Stimulated activated CD8-positive, alpha-beta memory T cell treated with anti-CD3 and anti-CD28 coated beads, Interleukin-7, amount 100 ng/mL, for 4 hours (primary cell): Measurements from ENCODE around the gene ALDOB.

Experiments used
- DNase-seq, 2 donors: peaks; one replicate each; pipeline ENCODE4 v3.0.0-alpha.2; 2020; ENCODE audit warnings: low read depth in 2 of 2

The ALDOB gene

DNA sequence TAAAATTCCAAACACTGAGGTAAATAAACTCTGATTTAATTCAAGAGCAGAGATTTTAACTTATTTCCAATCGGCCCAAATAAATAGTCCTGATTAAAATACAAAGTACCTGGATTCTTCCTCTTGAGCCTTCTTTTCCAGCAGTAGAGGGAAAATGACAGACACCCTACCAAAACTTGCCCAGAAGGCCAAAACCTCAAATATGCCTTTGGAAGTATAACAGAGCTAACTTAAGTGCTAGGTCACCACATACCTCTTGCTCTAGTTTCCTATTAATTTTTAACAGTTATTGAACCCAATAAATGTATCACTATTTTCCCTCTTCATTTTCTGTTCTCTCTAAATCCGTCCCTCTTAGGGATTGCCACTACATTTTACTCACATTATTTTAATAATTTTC is 52.2 kb downstream of the ALDOB start:
- DNase-seq = no peak

DNA sequence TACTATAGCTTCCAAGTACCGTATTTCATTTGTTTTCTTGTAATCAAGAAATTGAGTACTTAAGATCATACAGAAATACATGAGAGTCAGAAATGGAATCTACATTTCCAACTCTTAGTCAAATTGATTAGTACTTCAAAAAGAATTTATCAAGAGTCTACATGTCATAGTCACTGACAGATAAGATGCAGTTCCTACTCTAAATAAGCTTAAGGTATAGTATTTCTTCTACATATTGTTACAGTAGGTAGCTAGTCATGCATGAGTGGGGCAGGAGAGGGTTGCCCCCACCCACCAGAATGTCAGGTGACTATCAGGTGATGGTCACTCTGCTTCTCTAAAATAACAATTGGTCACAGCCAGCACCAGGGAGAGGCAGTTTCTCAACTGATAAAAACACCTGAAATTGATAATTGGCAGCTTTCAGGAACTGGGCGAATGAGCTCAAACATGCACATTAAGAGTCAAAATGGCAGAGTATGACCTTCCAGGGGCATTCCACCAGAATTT is 53.7 kb downstream of the ALDOB start:
- DNase-seq = no peak

DNA sequence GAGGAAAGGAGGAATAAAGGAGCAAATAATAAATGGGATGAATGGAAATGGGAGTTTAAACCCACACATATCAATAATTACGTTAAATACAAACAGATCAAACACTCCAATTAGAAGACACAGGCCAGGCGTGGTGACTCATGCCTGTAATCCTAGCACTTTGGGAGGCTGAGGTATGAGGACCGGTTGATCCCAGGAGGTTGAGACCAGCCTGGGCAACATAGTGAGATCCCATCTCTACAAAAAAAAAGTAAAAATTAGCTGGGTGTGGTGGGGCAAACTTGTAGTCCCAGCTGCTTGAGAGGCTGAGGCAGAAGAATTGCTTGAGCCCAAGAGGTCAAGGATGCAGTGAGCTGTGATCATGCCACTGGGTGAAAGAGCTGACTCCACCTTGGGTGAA is 54.5 kb downstream of the ALDOB start:
- no peak for DNase-seq

DNA sequence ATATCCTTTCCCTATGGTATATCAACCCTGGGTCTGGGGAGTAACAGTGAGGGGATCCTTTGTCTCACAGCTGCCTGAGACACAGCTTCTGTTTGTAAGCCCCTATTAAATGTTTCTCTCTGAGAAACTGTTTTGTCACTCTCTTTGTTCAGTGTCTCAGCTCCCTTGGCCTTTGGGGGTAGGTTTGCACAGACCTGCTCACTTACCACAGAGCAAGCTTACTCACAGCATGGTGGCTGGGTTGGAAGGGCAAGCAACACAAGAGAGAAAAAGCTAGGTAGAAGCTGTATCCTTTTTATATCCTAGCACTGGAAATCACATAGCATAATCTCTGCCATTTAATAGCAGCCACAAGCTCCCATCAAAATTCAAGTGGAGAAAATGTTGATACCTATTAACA is 55.3 kb downstream of the ALDOB start:
- no peak for DNase-seq

DNA sequence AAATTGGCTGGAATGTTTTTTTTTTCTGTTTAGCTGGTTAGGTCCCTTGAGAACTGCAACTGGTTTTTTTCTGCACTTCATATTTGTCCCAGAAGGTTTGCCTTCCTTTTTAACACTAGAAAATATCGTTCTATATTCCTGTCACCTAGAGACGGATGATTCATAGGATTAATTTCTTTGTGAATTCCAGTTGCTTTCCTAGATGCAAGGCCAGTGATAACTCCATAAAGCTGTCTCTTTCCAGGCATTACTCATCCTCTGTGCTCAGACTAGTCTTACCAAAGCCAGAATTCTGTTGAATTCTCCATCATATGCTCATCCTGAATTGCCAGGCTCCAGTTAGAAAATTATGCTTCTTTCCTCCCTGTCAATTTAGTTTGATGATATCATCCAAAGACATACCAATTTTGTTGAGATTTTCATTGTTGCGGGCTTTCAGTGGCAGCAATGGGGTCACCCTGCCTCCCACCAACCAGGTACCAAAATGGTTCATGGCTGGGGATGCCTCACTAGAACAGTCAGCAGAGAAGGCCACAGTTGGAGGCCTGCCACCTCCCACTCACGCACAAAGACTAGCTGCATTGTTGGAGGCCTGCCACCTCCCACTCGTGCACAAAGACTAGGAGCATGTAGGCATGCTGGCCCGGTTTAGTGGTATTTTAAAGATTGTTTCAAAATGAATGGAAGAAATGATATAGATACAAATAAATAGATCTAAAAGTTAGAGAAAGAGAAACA is 59.3 kb downstream of the ALDOB start:
- DNase-seq = no peak

DNA sequence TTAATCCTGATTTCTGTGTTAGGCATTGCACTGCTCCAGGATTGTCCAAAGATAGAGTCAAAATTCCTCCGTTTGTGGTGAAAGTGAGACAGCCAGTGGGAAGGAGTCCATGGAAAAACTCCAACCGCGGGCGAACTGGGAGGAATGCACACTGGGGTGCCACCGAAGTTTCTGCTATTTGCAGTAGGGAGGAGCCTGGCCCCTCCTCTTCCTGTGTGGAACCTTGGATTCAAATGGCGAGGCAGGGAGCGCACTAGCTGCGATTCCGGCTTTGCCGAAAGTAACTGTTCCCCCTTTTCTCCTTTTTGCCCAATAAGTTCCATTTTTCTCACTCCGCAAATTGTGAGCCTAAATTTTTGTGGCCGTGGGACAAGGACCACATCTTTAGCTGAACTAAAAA is 60.0 kb downstream of the ALDOB start:
- DNase-seq = no peak

DNA sequence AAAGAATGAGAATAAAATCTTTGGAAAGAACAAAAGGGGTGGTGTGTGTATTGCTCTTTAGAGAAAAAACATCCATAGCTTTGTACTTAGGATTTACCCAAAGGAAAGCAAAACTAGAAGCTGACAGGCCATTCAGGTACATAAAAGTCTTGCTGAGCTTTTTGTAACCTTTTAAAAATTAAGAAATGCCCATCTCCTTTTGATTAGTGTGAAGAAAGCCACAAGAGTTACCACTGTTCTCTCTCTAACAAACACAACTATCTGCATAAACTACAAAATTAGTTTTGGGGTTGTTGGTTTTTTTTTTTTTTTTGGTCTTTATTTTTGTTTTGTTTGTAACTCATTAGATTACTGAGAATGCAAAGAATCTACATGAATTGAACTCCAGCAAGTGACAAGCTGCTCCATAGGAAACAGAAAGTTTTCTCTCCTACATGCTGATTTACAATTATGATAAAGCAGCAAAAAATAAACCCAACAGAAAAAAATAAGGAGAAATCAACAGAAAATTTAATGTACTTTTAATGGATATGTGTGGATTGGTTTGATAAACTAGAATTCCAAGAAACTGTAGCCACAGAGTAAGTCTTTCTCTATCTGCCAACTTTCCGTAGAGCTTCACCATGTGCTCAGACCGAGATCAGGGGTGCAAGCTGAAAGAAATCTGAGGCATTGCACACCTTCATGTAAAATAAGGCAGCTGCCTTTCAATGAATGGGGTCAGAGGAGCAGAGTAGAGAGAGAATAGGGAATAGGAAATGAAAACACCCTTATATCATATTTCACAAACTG is 63.1 kb downstream of the ALDOB start:
- no peak for DNase-seq

DNA sequence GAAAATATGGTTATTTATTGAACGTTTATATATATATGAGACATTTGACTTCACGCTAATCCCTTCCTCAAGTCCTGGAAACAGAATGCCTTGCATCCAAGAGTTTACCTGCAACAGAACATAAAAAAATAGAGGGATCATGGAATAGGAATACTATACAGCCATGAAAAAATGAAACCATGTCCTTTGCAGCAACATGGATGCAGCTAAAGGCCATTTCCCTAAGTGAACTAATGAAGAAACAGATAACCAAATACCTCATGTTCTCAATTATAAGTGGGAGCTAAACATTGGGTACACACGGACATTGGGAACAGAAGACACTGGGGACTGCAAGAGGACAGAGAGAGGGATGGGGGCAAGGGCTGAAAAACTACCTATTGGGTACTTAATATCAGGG is 63.8 kb downstream of the ALDOB start:
- no peak for DNase-seq
